MM.1S (cell line): ENCODE results near the gene GLRX3.

ENCODE experiments used
- CTCF ChIP-seq: fragments of 300-600 bp; sonication (generic); IDR thresholded peaks from 2 replicates; pipeline ENCODE4 v1.5.1; 2016; ENCODE audit warnings: antibody characterized with exemption, low read length, mixed read lengths
- EZH2 ChIP-seq: fragments of 300-600 bp; sonication (generic); optimal IDR thresholded peaks from 2 replicates; pipeline ENCODE3; 2017; ENCODE audit warnings: low read depth, mild to moderate bottlenecking, antibody characterized with exemption, low read length, mixed read lengths

GRCh38 chr10:130215931-130216231 lies 79.7 kb downstream of the GLRX3 start:
- TF ChIP-seq CTCF (no peak), EZH2 (no peak)
